Nephron progenitor cell (in vitro differentiated cells): Measurements from ENCODE around the gene FGD3.

Source experiments
- DNase-seq: peaks from one replicate; pipeline ENCODE4 v3.0.0; 2021
- H3K27ac Mint-ChIP-seq: 2 replicates; pipeline ENCODE4 v1.8.0; 2021; ENCODE audit warnings: mild to moderate bottlenecking, moderate library complexity, mixed read lengths
- H3K27me3 Mint-ChIP-seq: 2 replicates; pipeline ENCODE4 v1.8.0; 2021; ENCODE audit warnings: mild to moderate bottlenecking, low read depth, mixed read lengths; ENCODE audit not compliant: poor library complexity
- H3K36me3 Mint-ChIP-seq: 2 replicates; pipeline ENCODE4 v1.8.0; 2021; ENCODE audit warnings: low read depth, mixed read lengths
- H3K4me1 Mint-ChIP-seq: 2 replicates; pipeline ENCODE4 v1.8.0; 2021; ENCODE audit warnings: mixed read lengths
- H3K4me3 Mint-ChIP-seq: 2 replicates; pipeline ENCODE4 v1.8.0; 2021; ENCODE audit warnings: mild to moderate bottlenecking, moderate library complexity, mixed read lengths
- H3K9me3 Mint-ChIP-seq: 2 replicates; pipeline ENCODE4 v1.8.0; 2021; ENCODE audit warnings: mild to moderate bottlenecking, moderate library complexity, mixed read lengths
- CTCF ChIP-seq: fragments of 200-600 bp; sonication (generic); IDR thresholded peaks from 2 replicates; pipeline ENCODE4 v1.5.0; 2021; ENCODE audit warnings: antibody characterized with exemption

The FGD3 gene

GRCh38 chr9:93064392-93065134, 117.2 kb downstream of the FGD3 start:
- DNase-seq, result no peak

GRCh38 chr9:93065135-93065720, 117.9 kb downstream of the FGD3 start:
- Mint-ChIP-seq H3K36me3 (no peaks in the 10 kb centered on the region), H3K4me1 (peaks cover 35% of the 10 kb centered on the region), H3K9me3 (peaks cover 10% of the 10 kb centered on the region), H3K4me3 (no peak overlapping the region), H3K27ac (no peak overlapping the region), H3K27me3 (peaks cover 11% of the 10 kb centered on the region)
- TF ChIP-seq CTCF, result no peak
- no peak for DNase-seq

More at GRCh38 chr9:93064392-93065134, 117.2 kb downstream of the FGD3 start:
- TF ChIP-seq CTCF, result no peak
- Mint-ChIP-seq H3K36me3 (no peaks in the 10 kb centered on the region), H3K4me1 (peaks cover 37% of the 10 kb centered on the region), H3K27me3 (peaks cover 17% of the 10 kb centered on the region), H3K27ac (peak overlapping the region; percentile 54), H3K9me3 (peaks cover 10% of the 10 kb centered on the region), H3K4me3 (no peak overlapping the region)

- H3K36me3 Mint-ChIP-seq, result no peaks in the 10 kb centered on the region
- no peak overlapping the region for H3K4me3 Mint-ChIP-seq
- peaks cover 8% of the 10 kb centered on the region for H3K27me3 Mint-ChIP-seq
- peaks cover 10% of the 10 kb centered on the region for H3K9me3 Mint-ChIP-seq
- no peak for DNase-seq
- peaks cover 18% of the 10 kb centered on the region for H3K4me1 Mint-ChIP-seq
- H3K27ac Mint-ChIP-seq, result no peak overlapping the region
- no peak for TF ChIP-seq CTCF
Observed at GRCh38 chr9:93066978-93067603, 119.8 kb downstream of the FGD3 start.

- peaks cover 13% of the 10 kb centered on the region for H3K4me1 Mint-ChIP-seq
- no peaks in the 10 kb centered on the region for H3K27me3 Mint-ChIP-seq
- no peak overlapping the region for H3K27ac Mint-ChIP-seq
- DNase-seq, result no peak
- H3K4me3 Mint-ChIP-seq, result no peak overlapping the region
- TF ChIP-seq CTCF, result no peak
- peaks cover 10% of the 10 kb centered on the region for H3K9me3 Mint-ChIP-seq
- no peaks in the 10 kb centered on the region for H3K36me3 Mint-ChIP-seq
Observed at GRCh38 chr9:93068956-93069355, 121.6 kb downstream of the FGD3 start.

GRCh38 chr9:93071464-93071863, 124.1 kb downstream of the FGD3 start:
- Mint-ChIP-seq H3K27me3 (no peaks in the 10 kb centered on the region), H3K4me3 (no peak overlapping the region), H3K36me3 (no peaks in the 10 kb centered on the region), H3K4me1 (peaks cover 4% of the 10 kb centered on the region), H3K27ac (no peak overlapping the region), H3K9me3 (peaks cover 10% of the 10 kb centered on the region)
- DNase-seq, result peak; percentile 38
- TF ChIP-seq CTCF, result no peak
